Measurements from ENCODE around the gene CBFA2T3. TPM values are rescaled to one million over a fixed set of nuclear protein-coding genes. Genes with fewer than 3 reads are reported as not detected.

The CBFA2T3 gene
- polyA plus RNA-seq, 3 donors, result 5.3 to 32.2 (median 6.2) TPM

GRCh38 chr16:88974916-88975215 lies 2.1 kb downstream of the CBFA2T3 start:
- peak overlapping the region; percentile 75 for H3K9ac ChIP-seq (ENCODE audit: insufficient read depth, low read length, poor library complexity, severe bottlenecking)
- peak overlapping the region in 1 of 2 donors; percentile 84 for H3K27ac ChIP-seq (ENCODE audit: low read depth in 1 of 2, low read length in 2 of 2)

DNA sequence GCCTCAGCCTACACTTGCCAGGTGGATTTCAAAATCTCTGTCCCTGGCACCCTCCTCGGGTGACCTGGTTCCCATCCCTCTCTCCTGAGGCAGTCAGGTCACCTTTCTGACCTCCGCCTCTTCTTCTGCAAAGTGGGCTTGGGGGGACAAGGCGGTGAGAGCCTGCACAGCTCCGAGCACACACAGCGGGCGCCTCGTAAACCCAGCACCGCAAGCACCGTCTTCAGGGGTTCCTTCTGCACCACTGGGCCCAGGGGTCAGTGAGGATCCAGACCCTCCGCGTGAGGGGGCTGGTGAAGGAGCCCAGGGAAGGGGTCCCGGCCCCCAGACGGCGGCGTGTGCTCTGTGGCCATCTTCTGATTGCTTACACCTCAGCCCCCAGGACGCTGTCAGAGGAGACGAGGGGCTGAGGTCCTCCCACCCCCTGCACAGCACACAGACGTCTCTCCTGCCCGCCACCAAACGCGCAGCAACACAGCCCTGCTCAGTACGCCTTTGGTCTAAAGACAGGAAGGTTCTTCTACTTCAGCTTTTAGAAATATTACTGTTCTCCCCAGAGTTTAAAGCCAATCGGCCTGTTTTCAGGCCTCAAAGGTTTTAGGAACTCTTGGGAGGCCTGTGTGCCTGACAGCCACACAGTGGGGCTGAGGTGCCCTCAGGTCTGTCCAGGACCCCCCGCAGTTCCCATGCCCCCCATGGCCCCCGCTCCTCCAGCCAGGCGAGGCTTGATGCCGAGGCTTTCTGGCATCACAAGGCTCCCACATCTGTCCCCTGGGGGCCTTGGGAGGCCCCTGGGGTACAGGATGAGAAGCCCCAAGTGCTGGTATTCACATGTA lies 2.7 kb downstream of the CBFA2T3 start:
- Mint-ChIP-seq H3K9me3 (peaks cover 0 to 3% (median 0%) of the 10 kb centered on the region in 7 donors), H3K4me1 (peaks cover 82% of the 10 kb centered on the region), H3K27me3 (ENCODE audit: low read depth in 3 of 3) (peaks cover 0 to 10% (median 3%) of the 10 kb centered on the region in 3 donors), H3K27ac (peak overlapping the region in 1 of 7 donors; percentile 15), H3K4me3 (peak overlapping the region; percentile 94 to 99), H3K36me3 (peaks cover 22 to 30% of the 10 kb centered on the region in 2 donors)
- no peaks in the 10 kb centered on the region for H3K27me3 ChIP-seq (ENCODE audit: control insufficient read depth in 2 of 2, insufficient read depth in 2 of 2, low read length in 2 of 2)
- peak overlapping the region; percentile 63 to 95 (median 73) for H3K4me3 ChIP-seq (replicated peaks in 1 of 3; ENCODE audit: low read depth in 2 of 3, low read length in 3 of 3)
- peaks cover 62% of the 10 kb centered on the region for H4K20me1 ChIP-seq (ENCODE audit: insufficient read depth, low read length)
- peaks cover 94 to 100% of the 10 kb centered on the region in 2 donors for H3K4me1 ChIP-seq (ENCODE audit: control insufficient read depth in 1 of 2, insufficient read depth in 2 of 2, low read length in 2 of 2)
- H3K79me2 ChIP-seq (ENCODE audit: insufficient read depth, low read length), result peaks cover 73% of the 10 kb centered on the region
- WGBS (ENCODE audit: insufficient coverage), result 23% methylated on average over 14 of the region's 27 CpGs
- peak overlapping the region; percentile 96 for H3K4me2 ChIP-seq (replicated peaks; ENCODE audit: extremely low read depth, low read length, poor library complexity, severe bottlenecking)
- H2AFZ ChIP-seq (ENCODE audit: insufficient read depth, low read depth, low read length, poor library complexity, severe bottlenecking), result no peak overlapping the region
- intact Hi-C loops (cut with micrococcal nuclease), result no loop called here
- no peaks in the 10 kb centered on the region for H3K9me3 ChIP-seq (replicated peaks in 1 of 2; ENCODE audit: control insufficient read depth in 1 of 2, insufficient read depth in 1 of 2, low read length in 2 of 2)
- peak overlapping the region; percentile 75 for H3K9ac ChIP-seq (ENCODE audit: insufficient read depth, low read length, poor library complexity, severe bottlenecking)
- no peak for DNase-seq
- H3K27ac ChIP-seq (ENCODE audit: low read depth in 1 of 2, low read length in 2 of 2), result peak overlapping the region in 1 of 2 donors; percentile 84
- TF ChIP-seq, protein P1, sequence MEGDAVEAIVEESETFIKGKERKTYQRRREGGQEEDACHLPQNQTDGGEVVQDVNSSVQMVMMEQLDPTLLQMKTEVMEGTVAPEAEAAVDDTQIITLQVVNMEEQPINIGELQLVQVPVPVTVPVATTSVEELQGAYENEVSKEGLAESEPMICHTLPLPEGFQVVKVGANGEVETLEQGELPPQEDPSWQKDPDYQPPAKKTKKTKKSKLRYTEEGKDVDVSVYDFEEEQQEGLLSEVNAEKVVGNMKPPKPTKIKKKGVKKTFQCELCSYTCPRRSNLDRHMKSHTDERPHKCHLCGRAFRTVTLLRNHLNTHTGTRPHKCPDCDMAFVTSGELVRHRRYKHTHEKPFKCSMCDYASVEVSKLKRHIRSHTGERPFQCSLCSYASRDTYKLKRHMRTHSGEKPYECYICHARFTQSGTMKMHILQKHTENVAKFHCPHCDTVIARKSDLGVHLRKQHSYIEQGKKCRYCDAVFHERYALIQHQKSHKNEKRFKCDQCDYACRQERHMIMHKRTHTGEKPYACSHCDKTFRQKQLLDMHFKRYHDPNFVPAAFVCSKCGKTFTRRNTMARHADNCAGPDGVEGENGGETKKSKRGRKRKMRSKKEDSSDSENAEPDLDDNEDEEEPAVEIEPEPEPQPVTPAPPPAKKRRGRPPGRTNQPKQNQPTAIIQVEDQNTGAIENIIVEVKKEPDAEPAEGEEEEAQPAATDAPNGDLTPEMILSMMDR (IDR thresholded peaks at IDR 0.05), result no peak
- peaks cover 6 to 14% of the 10 kb centered on the region in 2 donors for H3K36me3 ChIP-seq (replicated peaks in 1 of 2; ENCODE audit: control insufficient read depth in 1 of 2, insufficient read depth in 2 of 2, low read length in 2 of 2)

More at GRCh38 chr16:88974916-88975215, 2.1 kb downstream of the CBFA2T3 start:
- peak overlapping the region; percentile 94 to 99 for H3K4me3 Mint-ChIP-seq
- peaks cover 79% of the 10 kb centered on the region for H3K4me1 Mint-ChIP-seq
- Histone ChIP-seq H4K20me1 (ENCODE audit: insufficient read depth, low read length) (peaks cover 57% of the 10 kb centered on the region), H2AFZ (ENCODE audit: insufficient read depth, low read depth, low read length, poor library complexity, severe bottlenecking) (no peak overlapping the region), H3K36me3 (replicated peaks in 1 of 2; ENCODE audit: control insufficient read depth in 1 of 2, insufficient read depth in 2 of 2, low read length in 2 of 2) (peaks cover 4 to 10% of the 10 kb centered on the region in 2 donors), H3K79me2 (ENCODE audit: insufficient read depth, low read length) (peaks cover 68% of the 10 kb centered on the region), H3K9me3 (replicated peaks in 1 of 2; ENCODE audit: control insufficient read depth in 1 of 2, insufficient read depth in 1 of 2, low read length in 2 of 2) (no peaks in the 10 kb centered on the region), H3K4me3 (replicated peaks in 1 of 3; ENCODE audit: low read depth in 2 of 3, low read length in 3 of 3) (peak overlapping the region; percentile 63 to 95 (median 73)), H3K4me2 (replicated peaks; ENCODE audit: extremely low read depth, low read length, poor library complexity, severe bottlenecking) (peak overlapping the region; percentile 96), H3K27me3 (ENCODE audit: control insufficient read depth in 2 of 2, insufficient read depth in 2 of 2, low read length in 2 of 2) (no peaks in the 10 kb centered on the region), H3K4me1 (ENCODE audit: control insufficient read depth in 1 of 2, insufficient read depth in 2 of 2, low read length in 2 of 2) (peaks cover 90 to 98% of the 10 kb centered on the region in 2 donors)
- H3K27ac Mint-ChIP-seq, result peak overlapping the region in 3 of 7 donors; percentile 64 to 73 (median 72)
- TF ChIP-seq, protein P1 (IDR thresholded peaks at IDR 0.05), result no peak
- peaks cover 0 to 10% (median 3%) of the 10 kb centered on the region in 3 donors for H3K27me3 Mint-ChIP-seq (ENCODE audit: low read depth in 3 of 3)
- intact Hi-C loops (cut with micrococcal nuclease), result no loop called here
- H3K36me3 Mint-ChIP-seq, result peaks cover 20 to 28% of the 10 kb centered on the region in 2 donors
- DNase-seq, result no peak
- H3K9me3 Mint-ChIP-seq, result peaks cover 0 to 3% (median under 1%) of the 10 kb centered on the region in 7 donors
- 27% methylated on average over 3 of the region's 3 CpGs for WGBS (ENCODE audit: insufficient coverage)

Data from CD14-positive monocyte (primary cell).